SU-DHL-6 (cell line): ENCODE measurements around the gene ATAD2B.
"Not testable (repeated sequence)": the region's sequence is repeated elsewhere in the genome, so short reads cannot be mapped to it uniquely, and the experiment has no call there.

Experiments
- H2AFZ ChIP-seq: fragments of 200-600 bp; sonication (generic); 2 replicates; pipeline ENCODE4 v1.6.1; 2014; ENCODE audit warnings: low read depth, mild to moderate bottlenecking, moderate library complexity, mixed read lengths, antibody characterized with exemption, low read length; ENCODE audit not compliant: severe bottlenecking
- H3F3A ChIP-seq: fragments of 200-600 bp; shearing (Covaris generic); 2 replicates; pipeline ENCODE4 v1.6.0; 2016; ENCODE audit warnings: antibody characterized with exemption, mild to moderate bottlenecking; ENCODE audit not compliant: insufficient read depth
- H3K27ac ChIP-seq: fragments of 200-600 bp; sonication (generic); 2 replicates; pipeline ENCODE4 v1.5.1; 2016; ENCODE audit warnings: low read depth, mild to moderate bottlenecking, low read length, moderate library complexity, mixed read lengths
- H3K27me3 ChIP-seq: fragments of 200-600 bp; sonication (generic), shearing (Covaris generic); 2 replicates; pipeline ENCODE4 v1.6.0; 2014; ENCODE audit warnings: mild to moderate bottlenecking, low read length
- H3K36me3 ChIP-seq: fragments of 200-600 bp; sonication (generic); 2 replicates; pipeline ENCODE4 v1.6.1; 2014; ENCODE audit warnings: mild to moderate bottlenecking, low read length, mixed read lengths
- H3K4me2 ChIP-seq: fragments of 300-600, 200-600 bp; shearing (Covaris generic), sonication (generic); 2 replicates; pipeline ENCODE4 v1.6.0; 2014; ENCODE audit warnings: low read length, low read depth, mild to moderate bottlenecking; ENCODE audit not compliant: poor library complexity, severe bottlenecking
- H3K4me3 ChIP-seq: fragments of 200-600 bp; sonication (generic); 2 replicates; pipeline ENCODE4 v1.5.1; 2014; ENCODE audit warnings: antibody characterized with exemption, low read length, mild to moderate bottlenecking, mixed read lengths; ENCODE audit not compliant: insufficient read depth, poor library complexity, severe bottlenecking
- H3K79me2 ChIP-seq: fragments of 200-600 bp; sonication (generic); 2 replicates; pipeline ENCODE4 v1.6.1; 2014; ENCODE audit warnings: mild to moderate bottlenecking, low read length, moderate library complexity; ENCODE audit not compliant: insufficient read depth
- H3K9ac ChIP-seq: fragments of 200-600 bp; sonication (generic); 2 replicates; pipeline ENCODE4 v1.7.0; 2014; ENCODE audit warnings: mild to moderate bottlenecking, low read length
- H3K9me2 ChIP-seq: fragments of 200-600 bp; sonication (generic); replicated peaks from 2 replicates; pipeline ENCODE4 v1.6.1; 2014; ENCODE audit warnings: low read length; ENCODE audit not compliant: insufficient read depth
- H3K9me3 ChIP-seq: fragments of 200-600 bp; sonication (generic); 2 replicates; pipeline ENCODE4 v1.6.1; 2014; ENCODE audit warnings: low read length, mixed read lengths; ENCODE audit not compliant: insufficient read depth
- H4K20me1 ChIP-seq: fragments of 200-600 bp; sonication (generic); 2 replicates; pipeline ENCODE4 v1.6.1; 2014; ENCODE audit warnings: low read depth, mild to moderate bottlenecking, antibody characterized with exemption, low read length, moderate library complexity, mixed read lengths
- CTCF ChIP-seq: fragments of 200-600 bp; sonication (generic); IDR thresholded peaks from one replicate; pipeline ENCODE4 v1.5.1; 2017; ENCODE audit warnings: antibody characterized with exemption, mild to moderate bottlenecking, low read length, moderate library complexity; ENCODE audit not compliant: insufficient read depth, poor library complexity, severe bottlenecking
- EZH2phosphoT487 ChIP-seq: fragments of 200-600 bp; sonication (generic), shearing (Covaris generic); conservative IDR thresholded peaks from 2 replicates; pipeline ENCODE4 v1.6.1; 2018; ENCODE audit warnings: mild to moderate bottlenecking, antibody characterized with exemption, low read length, moderate library complexity, mixed read lengths

ATAD2B gene

GRCh38 chr2:23953625-23954024, 26.7 kb upstream of the ATAD2B start:
- H4K20me1 ChIP-seq = no peaks in the 10 kb centered on the region
- H3F3A ChIP-seq = 0 out of 2 replicates have a peak, but pooled peaks cover 4% of the 10 kb centered on the region
- no peak overlapping the region for H3K4me2 ChIP-seq
- no peak overlapping the region for H2AFZ ChIP-seq
- no peaks in the 10 kb centered on the region for H3K9me2 ChIP-seq
- peaks cover 47% of the 10 kb centered on the region for H3K79me2 ChIP-seq
- 0 out of 2 replicates have a peak, but pooled peaks cover 2% of the 10 kb centered on the region for H3K36me3 ChIP-seq
- H3K9ac ChIP-seq = no peak overlapping the region
- H3K27me3 ChIP-seq = no peaks in the 10 kb centered on the region
- H3K4me3 ChIP-seq = no peak overlapping the region
- H3K9me3 ChIP-seq = no peaks in the 10 kb centered on the region
- TF ChIP-seq CTCF = no peak
- TF ChIP-seq EZH2phosphoT487 = no peak
- H3K27ac ChIP-seq = no peak overlapping the region

- H3K36me3 ChIP-seq, H3K27me3 ChIP-seq, H3K27ac ChIP-seq, H4K20me1 ChIP-seq, H3K4me3 ChIP-seq, H3F3A ChIP-seq, H3K9ac ChIP-seq, H2AFZ ChIP-seq, H3K4me2 ChIP-seq, H3K9me2 ChIP-seq, H3K9me3 ChIP-seq: not testable (repeated sequence)
- peaks cover 50% of the 10 kb centered on the region for H3K79me2 ChIP-seq
Observed at GRCh38 chr2:23952558-23952957, 25.6 kb upstream of the ATAD2B start.

- Histone ChIP-seq H3K9me2 (no peaks in the 10 kb centered on the region), H3K9ac (no peak overlapping the region), H3K27ac (no peak overlapping the region), H3K4me2 (peak overlapping the region; percentile 7), H3K4me3 (no peak overlapping the region), H3K79me2 (peaks cover 61% of the 10 kb centered on the region), H3K27me3 (no peaks in the 10 kb centered on the region), H3F3A (no peaks in the 10 kb centered on the region), H3K9me3 (no peaks in the 10 kb centered on the region), H2AFZ (no peak overlapping the region), H3K36me3 (no peaks in the 10 kb centered on the region), H4K20me1 (no peaks in the 10 kb centered on the region)
- TF ChIP-seq CTCF (no peak), EZH2phosphoT487 (no peak)
Observed at GRCh38 chr2:23947350-23947749, 20.4 kb upstream of the ATAD2B start.

GRCh38 chr2:23944976-23945375, 18.1 kb upstream of the ATAD2B start:
- H3K4me2 ChIP-seq = no peak overlapping the region
- no peaks in the 10 kb centered on the region for H3K9me2 ChIP-seq
- H3K9ac ChIP-seq = no peak overlapping the region
- TF ChIP-seq CTCF = no peak
- no peak for TF ChIP-seq EZH2phosphoT487
- no peak overlapping the region for H3K27ac ChIP-seq
- 0 out of 2 replicates have a peak, but pooled peaks cover 5% of the 10 kb centered on the region for H3F3A ChIP-seq
- H3K27me3 ChIP-seq = no peaks in the 10 kb centered on the region
- H2AFZ ChIP-seq = no peak overlapping the region
- H3K79me2 ChIP-seq = peaks cover 65% of the 10 kb centered on the region
- H3K4me3 ChIP-seq = no peak overlapping the region
- no peaks in the 10 kb centered on the region for H3K36me3 ChIP-seq
- H4K20me1 ChIP-seq = no peaks in the 10 kb centered on the region
- H3K9me3 ChIP-seq = no peaks in the 10 kb centered on the region
